Measurements from ENCODE around the gene FBXO48.
"Not testable (repeated sequence)": the region's sequence is repeated elsewhere in the genome, so short reads cannot be mapped to it uniquely, and the experiment has no call there.

FBXO48 gene

GRCh38 chr2:68472796-68473414, 5.8 kb upstream of the FBXO48 start:
- no peak for DNase-seq (ENCODE audit: low read depth, low spot score)

GRCh38 chr2:68471385-68471784, 4.3 kb upstream of the FBXO48 start:
- no peak for DNase-seq (ENCODE audit: low read depth, low spot score)

GRCh38 chr2:68469935-68470334, 2.8 kb upstream of the FBXO48 start:
- DNase-seq (ENCODE audit: low read depth, low spot score), result no peak

DNA sequence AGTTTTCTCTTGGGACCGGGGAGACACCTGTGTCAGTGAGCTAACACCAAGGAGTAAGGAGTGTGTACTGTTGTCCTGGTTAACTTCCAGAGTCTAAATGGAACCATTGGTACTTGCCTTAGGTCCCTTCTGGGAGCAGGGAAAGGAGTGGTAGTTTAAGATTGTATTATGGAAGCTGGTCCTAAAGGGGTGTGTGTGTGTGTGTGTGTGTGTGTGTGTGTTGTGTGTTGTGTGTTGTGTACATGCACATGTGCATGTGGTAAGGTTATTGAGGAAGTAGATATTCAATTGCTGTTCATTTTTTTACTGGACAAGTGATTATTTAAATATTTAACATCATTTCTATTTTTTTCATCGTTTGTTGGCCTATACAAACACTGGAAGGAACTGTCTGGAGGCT, 1.7 kb upstream of the FBXO48 start:
- DNase-seq (ENCODE audit: low read depth, low spot score), result no peak

GRCh38 chr2:68466778-68467076, 367 bp downstream of the FBXO48 start:
- DNase-seq (ENCODE audit: low read depth, low spot score), result no peak

- DNase-seq (ENCODE audit: low read depth, low spot score), result peak; percentile 32
Observed at GRCh38 chr2:68466361-68466777, 725 bp downstream of the FBXO48 start.

DNA sequence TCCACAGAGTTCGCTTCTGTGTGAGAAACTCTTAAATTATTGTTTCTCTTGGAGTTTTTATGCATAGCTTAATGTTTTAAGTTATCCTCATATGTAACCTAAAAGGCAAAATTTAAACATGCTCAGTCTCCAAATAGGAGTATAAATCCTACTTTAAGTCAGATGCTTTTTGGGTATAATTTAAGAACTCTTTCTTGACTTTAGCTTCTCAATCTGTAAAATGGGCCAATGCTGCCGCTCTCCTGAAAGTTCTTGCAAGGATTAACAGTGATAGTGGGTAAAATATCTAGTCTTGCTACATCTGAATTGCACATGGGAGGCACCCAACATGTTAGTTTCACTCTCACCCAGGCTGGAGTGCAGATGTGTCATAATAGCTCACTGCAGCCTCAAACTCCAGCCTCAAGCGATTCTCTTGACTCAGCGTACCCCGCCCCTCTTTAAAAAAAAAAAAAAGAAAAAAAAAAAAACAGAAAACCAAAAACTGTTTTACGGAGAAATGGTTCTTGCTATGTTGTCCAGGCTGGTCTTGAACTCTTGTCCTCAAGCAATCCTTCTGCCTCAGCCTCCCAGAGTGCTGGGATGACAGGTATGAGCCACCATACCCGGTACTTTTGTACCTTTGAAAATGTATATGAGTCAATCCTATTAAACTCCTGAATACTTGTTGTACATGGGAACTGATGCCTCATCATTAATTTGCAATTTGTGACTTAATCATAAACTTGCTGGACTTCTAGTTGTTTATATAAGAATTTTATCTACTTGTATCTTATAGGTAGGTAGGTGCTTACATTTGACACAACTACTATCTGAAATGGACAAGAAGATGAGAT, 1.8 kb downstream of the FBXO48 start:
- no peak for DNase-seq (ENCODE audit: low read depth, low spot score)

DNA sequence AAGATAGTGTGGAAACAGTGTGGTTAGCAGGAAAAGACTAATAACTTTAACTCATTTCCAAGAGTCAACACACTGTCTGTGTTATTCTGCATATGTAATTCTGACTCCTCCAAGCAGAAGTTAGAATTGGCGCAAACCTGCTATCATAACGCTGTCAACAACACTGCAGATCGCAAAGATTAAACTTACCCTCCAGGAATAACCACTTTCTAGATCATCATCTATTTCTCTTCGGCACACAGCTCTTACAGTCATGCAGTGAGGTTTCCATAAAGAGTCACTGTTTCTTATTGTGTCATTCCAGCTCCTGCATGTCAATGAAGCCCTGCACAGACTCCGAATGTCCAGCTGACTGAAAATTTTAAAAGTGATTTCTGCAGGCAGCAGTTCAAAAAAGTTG, 2.4 kb downstream of the FBXO48 start:
- no peak for DNase-seq (ENCODE audit: low read depth, low spot score)

DNA sequence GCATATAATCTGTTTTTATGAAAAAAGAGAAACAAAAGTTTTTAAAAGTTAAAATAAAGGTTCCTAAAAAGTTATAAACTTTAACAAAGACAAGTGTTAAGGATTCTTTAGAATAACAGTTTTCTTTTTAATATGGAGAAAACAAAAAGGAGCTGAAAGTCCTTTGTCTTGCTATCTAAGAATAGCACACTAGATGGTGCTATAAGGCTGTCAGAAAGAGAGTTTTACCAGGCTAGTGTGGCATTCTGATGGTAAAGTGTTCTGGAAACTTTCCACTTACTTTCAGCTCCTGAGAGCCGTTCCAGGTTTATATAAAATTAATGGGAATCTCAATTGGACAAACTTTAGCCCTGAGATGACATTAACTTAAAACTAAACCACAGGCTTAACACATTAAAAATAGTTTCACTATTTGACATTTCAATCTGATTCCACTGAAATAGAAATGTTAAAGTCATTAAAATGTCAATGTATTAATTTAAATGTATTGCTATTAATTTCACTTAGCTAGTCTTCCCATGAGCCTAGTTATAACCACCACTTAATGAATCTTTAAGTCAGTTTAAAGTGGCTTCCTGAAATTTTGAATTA, 3.7 kb downstream of the FBXO48 start:
- no peak for DNase-seq (ENCODE audit: low read depth, low spot score)

- no peak for DNase-seq (ENCODE audit: low read depth, low spot score)
Observed at GRCh38 chr2:68458981-68459380, 8.1 kb downstream of the FBXO48 start.

DNA sequence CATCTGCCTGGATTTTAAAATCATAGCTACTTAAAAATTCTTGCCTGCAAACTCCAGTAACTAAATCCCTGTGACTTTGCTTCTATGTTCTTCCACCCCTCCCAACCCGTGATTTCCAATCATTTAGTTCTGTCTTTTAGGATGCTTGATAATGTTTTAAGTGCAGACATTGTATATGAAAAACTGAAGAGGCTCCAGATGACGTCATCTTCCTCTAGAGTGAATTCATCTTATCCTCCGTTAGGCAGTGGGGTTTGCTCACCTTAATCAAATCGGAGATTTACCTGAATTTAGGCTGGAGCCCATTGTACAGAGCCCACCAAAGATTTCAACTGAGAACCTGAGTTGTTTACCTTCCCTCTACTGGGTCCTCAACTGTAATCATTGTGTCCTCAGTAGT, 10.9 kb downstream of the FBXO48 start:
- DNase-seq (ENCODE audit: low read depth, low spot score), result no peak

GRCh38 chr2:68454719-68455118, 12.4 kb downstream of the FBXO48 start:
- DNase-seq (ENCODE audit: low read depth, low spot score), result no peak

GRCh38 chr2:68453761-68454360, 13.2 kb downstream of the FBXO48 start:
- DNase-seq (ENCODE audit: low read depth, low spot score), result no peak

- DNase-seq (ENCODE audit: low read depth, low spot score), result no peak
Observed at GRCh38 chr2:68452158-68452900, 14.8 kb downstream of the FBXO48 start.

GRCh38 chr2:68448671-68449653, 18.1 kb downstream of the FBXO48 start:
- DNase-seq (ENCODE audit: low read depth, low spot score), result no peak

DNA sequence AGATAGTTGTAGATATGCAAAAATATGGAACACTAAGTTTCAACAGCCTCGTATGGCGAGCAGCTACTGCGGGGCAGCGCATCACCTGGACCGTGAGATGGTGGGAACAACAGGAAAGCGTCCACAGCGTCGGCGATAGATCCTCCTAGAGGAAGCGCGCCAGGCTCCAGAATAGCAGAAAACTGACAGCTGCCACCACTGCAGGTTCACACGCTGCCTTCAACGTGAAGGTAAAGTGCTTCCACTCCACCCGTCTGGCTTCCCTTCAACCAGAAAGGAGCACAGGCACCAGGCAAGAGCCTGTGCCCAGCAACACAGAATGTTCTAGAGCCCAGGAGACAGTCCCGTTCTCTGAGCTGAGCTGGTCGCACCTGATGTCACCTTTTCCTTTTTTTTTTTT, 20.0 kb downstream of the FBXO48 start:
- DNase-seq (ENCODE audit: low read depth, low spot score), result no peak

DNA sequence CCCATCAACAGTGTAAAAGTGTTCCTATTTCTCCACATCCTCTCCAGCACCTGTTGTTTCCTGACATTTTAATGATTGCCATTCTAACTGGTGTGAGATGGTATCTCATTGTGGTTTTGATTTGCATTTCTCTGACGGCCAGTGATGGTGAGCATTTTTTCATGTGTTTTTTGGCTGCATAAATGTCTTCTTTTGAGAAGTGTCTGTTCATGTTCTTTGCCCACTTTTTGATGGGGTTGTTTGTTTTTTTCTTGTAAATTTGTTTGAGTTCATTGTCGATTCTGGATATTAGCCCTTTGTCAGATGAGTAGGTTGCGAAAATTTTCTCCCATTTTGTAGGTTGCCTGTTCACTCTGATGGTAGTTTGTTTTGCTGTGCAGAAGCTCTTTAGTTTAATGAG, 20.7 kb downstream of the FBXO48 start:
- DNase-seq (ENCODE audit: low read depth, low spot score), result not testable (repeated sequence)

GRCh38 chr2:68441994-68442322, 25.1 kb downstream of the FBXO48 start:
- no peak for DNase-seq (ENCODE audit: low read depth, low spot score)

GRCh38 chr2:68441179-68441993, 25.7 kb downstream of the FBXO48 start:
- peak; percentile 81 for DNase-seq (ENCODE audit: low read depth, low spot score)
